C4-2B (cell line): ENCODE data around the gene STEAP1.

ENCODE experiments used
- ZFX ChIP-seq: fragments of 450-650 bp; IDR thresholded peaks from 2 replicates; pipeline ENCODE4 v1.6.1; 2017
- TF ChIP-seq, protein P1 (sequence below): fragments of 450-650 bp; conservative IDR thresholded peaks from 2 replicates; pipeline ENCODE4 v1.5.1; 2017; ENCODE audit warnings: mild to moderate bottlenecking

DNA sequence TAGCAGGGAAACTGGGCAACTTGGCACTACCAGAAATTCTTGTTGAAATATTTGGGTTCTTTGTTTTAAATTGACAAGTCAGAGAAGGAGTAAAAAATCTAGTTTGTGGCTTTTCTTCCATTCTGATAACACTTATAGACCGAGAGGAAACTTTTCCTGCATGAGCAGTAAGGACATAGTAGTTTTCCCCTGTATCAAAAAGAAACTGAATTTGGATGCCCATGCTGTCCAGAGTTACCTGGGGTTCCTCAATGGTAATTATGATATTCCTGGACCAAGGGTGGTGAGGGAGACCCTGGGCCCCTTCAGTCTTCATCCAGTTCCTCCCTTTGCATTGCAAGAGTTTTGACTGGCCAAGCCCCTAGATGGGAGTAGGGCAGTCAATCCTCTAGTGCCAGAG, 37.4 kb downstream of the STEAP1 start:
- TF ChIP-seq, protein P1, sequence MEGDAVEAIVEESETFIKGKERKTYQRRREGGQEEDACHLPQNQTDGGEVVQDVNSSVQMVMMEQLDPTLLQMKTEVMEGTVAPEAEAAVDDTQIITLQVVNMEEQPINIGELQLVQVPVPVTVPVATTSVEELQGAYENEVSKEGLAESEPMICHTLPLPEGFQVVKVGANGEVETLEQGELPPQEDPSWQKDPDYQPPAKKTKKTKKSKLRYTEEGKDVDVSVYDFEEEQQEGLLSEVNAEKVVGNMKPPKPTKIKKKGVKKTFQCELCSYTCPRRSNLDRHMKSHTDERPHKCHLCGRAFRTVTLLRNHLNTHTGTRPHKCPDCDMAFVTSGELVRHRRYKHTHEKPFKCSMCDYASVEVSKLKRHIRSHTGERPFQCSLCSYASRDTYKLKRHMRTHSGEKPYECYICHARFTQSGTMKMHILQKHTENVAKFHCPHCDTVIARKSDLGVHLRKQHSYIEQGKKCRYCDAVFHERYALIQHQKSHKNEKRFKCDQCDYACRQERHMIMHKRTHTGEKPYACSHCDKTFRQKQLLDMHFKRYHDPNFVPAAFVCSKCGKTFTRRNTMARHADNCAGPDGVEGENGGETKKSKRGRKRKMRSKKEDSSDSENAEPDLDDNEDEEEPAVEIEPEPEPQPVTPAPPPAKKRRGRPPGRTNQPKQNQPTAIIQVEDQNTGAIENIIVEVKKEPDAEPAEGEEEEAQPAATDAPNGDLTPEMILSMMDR = no peak
- no peak for TF ChIP-seq ZFX
